ENCODE data around the gene SLC2A8. TPM values are rescaled to one million over a fixed set of nuclear protein-coding genes. Genes with fewer than 3 reads are reported as not detected.
A peak's percentile ranks its signal among the peaks of the same experiment; 100 is the strongest.

Gene SLC2A8
- total RNA-seq, 1 experiment from 2014 or later = 55.7 TPM

DNA sequence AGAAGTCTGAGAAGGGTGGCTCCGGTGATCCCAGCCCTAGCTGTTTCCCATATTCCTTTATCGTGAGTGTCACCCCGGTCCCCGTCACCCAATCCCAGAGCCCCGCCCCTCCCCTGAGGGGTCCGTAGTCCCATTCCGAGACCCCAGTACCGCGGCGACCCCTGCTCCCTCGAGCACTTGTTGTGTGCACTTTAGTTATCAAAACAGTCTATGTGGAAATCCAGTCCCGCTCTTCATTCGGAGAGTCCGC, 54.6 kb downstream of the SLC2A8 start:
- no peaks in the 10 kb centered on the region for H3K9me3 ChIP-seq (ENCODE audit: control insufficient read depth, insufficient read depth, low read depth, low read length)
- no peak for DNase-seq (ENCODE audit: low read depth, low spot score)
- H3K27me3 ChIP-seq (ENCODE audit: control insufficient read depth, insufficient read depth, low read length) = no peaks in the 10 kb centered on the region
- peaks cover 25% of the 10 kb centered on the region for H3K36me3 ChIP-seq (ENCODE audit: control insufficient read depth, insufficient read depth, low read length)
- H3K4me3 ChIP-seq (ENCODE audit: low read depth in 2 of 2, low read length in 2 of 2) = peak overlapping the region; percentile 90 to 91
- TF ChIP-seq TCF7L2 (IDR thresholded peaks at IDR 0.05; ENCODE audit: low read depth, low read length) (no peak), POLR2AphosphoS5 (IDR thresholded peaks at IDR 0.05; ENCODE audit: low read depth, low read length) (no peak), SIN3A (IDR thresholded peaks at IDR 0.05; ENCODE audit: borderline replicate concordance, insufficient read depth, low read depth, low read length) (no peak)
- TF ChIP-seq, protein P1, sequence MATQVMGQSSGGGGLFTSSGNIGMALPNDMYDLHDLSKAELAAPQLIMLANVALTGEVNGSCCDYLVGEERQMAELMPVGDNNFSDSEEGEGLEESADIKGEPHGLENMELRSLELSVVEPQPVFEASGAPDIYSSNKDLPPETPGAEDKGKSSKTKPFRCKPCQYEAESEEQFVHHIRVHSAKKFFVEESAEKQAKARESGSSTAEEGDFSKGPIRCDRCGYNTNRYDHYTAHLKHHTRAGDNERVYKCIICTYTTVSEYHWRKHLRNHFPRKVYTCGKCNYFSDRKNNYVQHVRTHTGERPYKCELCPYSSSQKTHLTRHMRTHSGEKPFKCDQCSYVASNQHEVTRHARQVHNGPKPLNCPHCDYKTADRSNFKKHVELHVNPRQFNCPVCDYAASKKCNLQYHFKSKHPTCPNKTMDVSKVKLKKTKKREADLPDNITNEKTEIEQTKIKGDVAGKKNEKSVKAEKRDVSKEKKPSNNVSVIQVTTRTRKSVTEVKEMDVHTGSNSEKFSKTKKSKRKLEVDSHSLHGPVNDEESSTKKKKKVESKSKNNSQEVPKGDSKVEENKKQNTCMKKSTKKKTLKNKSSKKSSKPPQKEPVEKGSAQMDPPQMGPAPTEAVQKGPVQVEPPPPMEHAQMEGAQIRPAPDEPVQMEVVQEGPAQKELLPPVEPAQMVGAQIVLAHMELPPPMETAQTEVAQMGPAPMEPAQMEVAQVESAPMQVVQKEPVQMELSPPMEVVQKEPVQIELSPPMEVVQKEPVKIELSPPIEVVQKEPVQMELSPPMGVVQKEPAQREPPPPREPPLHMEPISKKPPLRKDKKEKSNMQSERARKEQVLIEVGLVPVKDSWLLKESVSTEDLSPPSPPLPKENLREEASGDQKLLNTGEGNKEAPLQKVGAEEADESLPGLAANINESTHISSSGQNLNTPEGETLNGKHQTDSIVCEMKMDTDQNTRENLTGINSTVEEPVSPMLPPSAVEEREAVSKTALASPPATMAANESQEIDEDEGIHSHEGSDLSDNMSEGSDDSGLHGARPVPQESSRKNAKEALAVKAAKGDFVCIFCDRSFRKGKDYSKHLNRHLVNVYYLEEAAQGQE (IDR thresholded peaks at IDR 0.05; ENCODE audit: insufficient read depth in 1 of 2, low read depth in 2 of 2, low read length in 1 of 2) = no peak
- TF ChIP-seq, protein P2, sequence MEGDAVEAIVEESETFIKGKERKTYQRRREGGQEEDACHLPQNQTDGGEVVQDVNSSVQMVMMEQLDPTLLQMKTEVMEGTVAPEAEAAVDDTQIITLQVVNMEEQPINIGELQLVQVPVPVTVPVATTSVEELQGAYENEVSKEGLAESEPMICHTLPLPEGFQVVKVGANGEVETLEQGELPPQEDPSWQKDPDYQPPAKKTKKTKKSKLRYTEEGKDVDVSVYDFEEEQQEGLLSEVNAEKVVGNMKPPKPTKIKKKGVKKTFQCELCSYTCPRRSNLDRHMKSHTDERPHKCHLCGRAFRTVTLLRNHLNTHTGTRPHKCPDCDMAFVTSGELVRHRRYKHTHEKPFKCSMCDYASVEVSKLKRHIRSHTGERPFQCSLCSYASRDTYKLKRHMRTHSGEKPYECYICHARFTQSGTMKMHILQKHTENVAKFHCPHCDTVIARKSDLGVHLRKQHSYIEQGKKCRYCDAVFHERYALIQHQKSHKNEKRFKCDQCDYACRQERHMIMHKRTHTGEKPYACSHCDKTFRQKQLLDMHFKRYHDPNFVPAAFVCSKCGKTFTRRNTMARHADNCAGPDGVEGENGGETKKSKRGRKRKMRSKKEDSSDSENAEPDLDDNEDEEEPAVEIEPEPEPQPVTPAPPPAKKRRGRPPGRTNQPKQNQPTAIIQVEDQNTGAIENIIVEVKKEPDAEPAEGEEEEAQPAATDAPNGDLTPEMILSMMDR (IDR thresholded peaks at IDR 0.05) = no peak
- peak overlapping the region; percentile 89 for H3K27ac ChIP-seq (ENCODE audit: low read length)
- ChIA-PET POLR2A (interaction anchor here (0.5 kb wide), 2 partner anchors 418 to 629 kb away, joined by 4 to 13 read pairs; no protein-coding TSS in a partner anchor), CTCF (no interaction called here)
- H3K4me1 ChIP-seq (ENCODE audit: control insufficient read depth, insufficient read depth, low read length) = peaks cover 20% of the 10 kb centered on the region
- in situ Hi-C loops (cut with HindIII; ENCODE audit: low pct_unique_long_range_greater_than_20kb, low sequenced_read_pairs) = no loop called here
- ATAC-seq = no peak
- intact Hi-C loops (cut with micrococcal nuclease; ENCODE audit: unreplicated experiment) = no loop called here
- BruUV-seq (replicated peaks) = no TSS peak

DNA sequence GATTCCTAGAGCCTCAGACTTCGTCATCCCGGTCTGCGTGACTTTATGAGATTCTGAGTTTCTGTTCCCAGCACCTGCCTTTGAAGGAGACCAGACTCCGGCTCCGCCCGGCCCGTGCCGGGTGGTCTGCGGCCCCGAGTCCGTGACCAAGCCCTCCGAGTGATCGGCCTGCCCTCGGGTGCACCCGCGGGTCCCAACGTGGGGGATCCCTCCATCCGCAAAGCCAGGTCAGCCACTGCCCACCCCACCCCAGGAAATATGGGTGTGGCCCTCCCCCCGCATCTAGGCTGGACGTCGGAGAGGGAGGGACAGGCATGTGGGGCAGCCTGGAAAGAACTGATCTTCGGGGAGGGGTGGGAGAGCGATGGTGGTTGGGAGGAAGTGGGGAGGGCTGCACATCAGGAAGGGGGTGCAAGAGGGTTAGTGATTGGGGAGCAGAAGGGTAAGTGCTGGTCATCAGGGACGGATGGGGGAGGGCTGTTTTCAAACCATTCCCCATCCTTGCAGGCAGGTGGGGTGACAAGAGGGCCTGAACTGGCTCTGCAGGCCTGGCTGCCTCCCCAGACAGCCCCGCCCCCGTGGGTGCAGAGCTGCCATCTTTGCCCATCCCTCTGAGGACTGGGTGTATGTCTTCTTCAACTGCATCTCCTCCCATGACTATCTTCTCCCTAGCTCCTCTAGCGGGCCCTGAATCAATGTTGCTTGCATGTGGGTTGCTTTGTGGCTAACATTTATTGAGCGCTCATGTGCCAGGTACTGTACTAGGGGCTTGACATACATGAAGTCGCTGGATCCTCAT, 55.1 kb downstream of the SLC2A8 start:
- DNase-seq (ENCODE audit: low read depth, low spot score) = no peak
- H3K4me1 ChIP-seq (ENCODE audit: control insufficient read depth, insufficient read depth, low read length) = peaks cover 20% of the 10 kb centered on the region
- POLR2A ChIA-PET = interaction anchor here (0.5 kb wide), 2 partner anchors 418 to 630 kb away, joined by 4 to 13 read pairs; no protein-coding TSS in a partner anchor

DNA sequence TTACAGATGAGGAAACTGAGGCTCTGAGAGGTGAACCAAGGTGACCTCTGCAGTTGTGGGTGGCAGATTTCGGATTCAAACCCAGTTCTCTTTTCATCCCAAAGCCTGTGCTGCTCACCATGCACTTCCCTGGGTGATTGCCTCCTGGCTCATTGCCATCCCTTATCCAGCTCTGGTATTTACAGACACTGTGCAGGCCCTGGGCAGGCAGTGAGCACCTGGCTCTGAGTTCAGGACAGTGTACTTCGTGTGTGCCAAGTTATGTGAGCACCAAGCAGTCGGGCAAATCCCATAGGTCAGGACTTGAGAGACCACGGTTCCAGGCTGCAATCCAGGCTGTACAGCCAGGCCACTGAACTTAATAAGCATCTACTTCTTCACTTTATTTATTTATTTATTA, 55.7 kb downstream of the SLC2A8 start:
- peak overlapping the region; percentile 89 for H3K27ac ChIP-seq (ENCODE audit: low read length)

More for the DNA sequence above, 55.1 kb downstream of the SLC2A8 start:
- H3K27ac ChIP-seq (ENCODE audit: low read length) = peak overlapping the region; percentile 89
- peaks cover 22% of the 10 kb centered on the region for H3K36me3 ChIP-seq (ENCODE audit: control insufficient read depth, insufficient read depth, low read length)
- intact Hi-C loops (cut with micrococcal nuclease; ENCODE audit: unreplicated experiment) (no loop called here), in situ Hi-C loops (cut with HindIII; ENCODE audit: low pct_unique_long_range_greater_than_20kb, low sequenced_read_pairs) (no loop called here)
- TF ChIP-seq POLR2AphosphoS5 (IDR thresholded peaks at IDR 0.05; ENCODE audit: low read depth, low read length) (no peak), SIN3A (IDR thresholded peaks at IDR 0.05; ENCODE audit: borderline replicate concordance, insufficient read depth, low read depth, low read length) (no peak)
- peak; percentile 63 for ATAC-seq
- peak overlapping the region; percentile 90 to 91 for H3K4me3 ChIP-seq (ENCODE audit: low read depth in 2 of 2, low read length in 2 of 2)
- no peaks in the 10 kb centered on the region for H3K27me3 ChIP-seq (ENCODE audit: control insufficient read depth, insufficient read depth, low read length)
- BruUV-seq (replicated peaks) = TSS peak; percentile 75
- H3K9me3 ChIP-seq (ENCODE audit: control insufficient read depth, insufficient read depth, low read depth, low read length) = no peaks in the 10 kb centered on the region
- CTCF ChIA-PET = interaction anchor here (0.6 kb wide), 1 partner anchor 272 kb away, joined by 3 read pairs; no protein-coding TSS in a partner anchor

More for the DNA sequence above, 55.7 kb downstream of the SLC2A8 start:
- ChIA-PET CTCF (interaction anchor here (0.6 kb wide), 1 partner anchor 271 kb away, joined by 3 read pairs; no protein-coding TSS in a partner anchor), POLR2A (no interaction called here)
- intact Hi-C loops (cut with micrococcal nuclease; ENCODE audit: unreplicated experiment) (no loop called here), in situ Hi-C loops (cut with HindIII; ENCODE audit: low pct_unique_long_range_greater_than_20kb, low sequenced_read_pairs) (no loop called here)
- H3K4me3 ChIP-seq (ENCODE audit: low read depth in 2 of 2, low read length in 2 of 2) = peak overlapping the region; percentile 90 to 91; a peak in 3 of 4 replicates
- H3K27me3 ChIP-seq (ENCODE audit: control insufficient read depth, insufficient read depth, low read length) = no peaks in the 10 kb centered on the region
- H3K4me1 ChIP-seq (ENCODE audit: control insufficient read depth, insufficient read depth, low read length) = peaks cover 20% of the 10 kb centered on the region
- no peak for ATAC-seq
- DNase-seq (ENCODE audit: low read depth, low spot score) = no peak
- H3K9me3 ChIP-seq (ENCODE audit: control insufficient read depth, insufficient read depth, low read depth, low read length) = no peaks in the 10 kb centered on the region
- TF ChIP-seq, protein P2 (IDR thresholded peaks at IDR 0.05) = no peak
- BruUV-seq (replicated peaks) = no TSS peak
- H3K36me3 ChIP-seq (ENCODE audit: control insufficient read depth, insufficient read depth, low read length) = peaks cover 20% of the 10 kb centered on the region

Measured in Panc1 (cell line).